Epidermal melanocyte (primary cell): ENCODE measurements around the gene HNRNPLL.
"Not testable (repeated sequence)": the region's sequence is repeated elsewhere in the genome, so short reads cannot be mapped to it uniquely, and the experiment has no call there.

Experiments used
- DNase-seq: peaks from one replicate; pipeline ENCODE4 v3.0.0; 2011; ENCODE audit warnings: low spot score; ENCODE audit not compliant: insufficient read length

The HNRNPLL gene

DNA sequence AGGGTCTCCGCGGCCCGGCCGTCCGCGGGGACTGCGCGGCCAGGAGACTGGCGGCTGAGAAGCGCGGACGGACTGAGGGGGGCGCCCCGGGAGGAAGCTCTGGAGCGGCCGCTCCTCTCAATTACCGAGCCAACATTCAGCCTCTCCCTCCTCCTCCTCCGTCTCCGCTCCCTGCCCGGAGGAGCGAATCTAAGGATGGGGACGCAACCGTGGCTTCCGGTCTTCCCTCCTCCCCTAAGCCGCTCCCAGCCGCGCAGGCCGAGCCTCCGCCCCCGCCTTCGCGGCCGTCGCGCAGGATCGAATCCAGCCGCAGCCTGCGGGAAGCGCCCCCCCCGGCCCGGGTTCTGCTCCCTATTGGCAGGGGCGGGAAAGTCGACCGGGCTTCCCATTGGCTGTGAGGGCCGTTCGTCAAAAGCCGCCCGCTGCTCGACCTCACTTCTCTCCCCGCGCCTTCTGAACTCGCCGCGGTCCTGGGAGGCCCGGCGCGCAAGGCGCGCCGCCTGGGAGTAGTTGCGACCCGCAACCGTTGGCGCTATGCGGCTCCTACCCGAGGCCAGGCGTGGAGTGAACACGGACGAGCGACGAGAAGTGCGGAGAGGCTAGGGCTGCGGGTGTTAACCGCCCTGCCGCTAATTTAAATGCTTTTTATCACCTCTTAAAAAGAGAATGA lies at the start of gene HNRNPLL:
HNRNPLL (minus strand) TSS at position 197 of the 670 bp plus-strand sequence. CDS start 302 bp downstream, outside the sequence.
- peak; percentile 90 for DNase-seq

DNA sequence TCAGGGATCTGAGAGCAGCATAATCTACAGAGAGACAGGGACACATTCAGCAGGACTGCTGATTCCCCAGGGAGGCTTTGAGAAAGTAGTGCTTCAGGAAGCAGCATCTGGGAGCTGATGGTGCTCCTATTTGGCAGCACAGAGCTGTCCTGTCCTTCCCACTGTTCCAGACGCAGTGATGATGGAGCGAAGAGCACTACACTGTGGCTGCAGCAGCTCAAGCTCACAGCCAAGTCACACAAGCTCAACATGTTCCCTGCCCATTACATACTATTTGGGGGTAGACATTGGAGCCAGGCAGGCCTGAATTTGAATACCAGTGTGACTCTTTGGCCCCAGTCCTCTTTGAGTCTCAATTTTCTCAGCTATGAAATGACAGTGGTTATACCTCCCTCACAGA lies 48.0 kb upstream of the HNRNPLL start:
- no peak for DNase-seq

DNA sequence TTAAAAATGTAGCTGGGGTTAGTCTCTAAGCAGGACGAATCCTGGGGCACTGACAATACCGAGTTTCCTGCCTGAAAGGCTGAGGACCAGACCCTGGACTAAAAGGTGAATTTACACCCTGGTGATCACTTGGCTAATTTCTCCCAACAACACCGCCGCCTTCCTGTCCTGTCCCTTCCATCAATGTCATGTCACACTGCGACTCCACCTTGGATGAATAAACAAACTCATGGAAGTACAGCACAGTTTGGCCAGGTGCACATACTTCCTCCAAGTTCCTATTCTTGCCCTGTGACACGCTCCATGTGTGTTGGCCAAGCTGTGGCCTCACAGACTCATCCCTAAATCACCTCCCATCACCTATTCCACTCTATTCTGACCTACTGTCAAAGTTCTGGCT lies 47.3 kb upstream of the HNRNPLL start:
- DNase-seq, result no peak

DNA sequence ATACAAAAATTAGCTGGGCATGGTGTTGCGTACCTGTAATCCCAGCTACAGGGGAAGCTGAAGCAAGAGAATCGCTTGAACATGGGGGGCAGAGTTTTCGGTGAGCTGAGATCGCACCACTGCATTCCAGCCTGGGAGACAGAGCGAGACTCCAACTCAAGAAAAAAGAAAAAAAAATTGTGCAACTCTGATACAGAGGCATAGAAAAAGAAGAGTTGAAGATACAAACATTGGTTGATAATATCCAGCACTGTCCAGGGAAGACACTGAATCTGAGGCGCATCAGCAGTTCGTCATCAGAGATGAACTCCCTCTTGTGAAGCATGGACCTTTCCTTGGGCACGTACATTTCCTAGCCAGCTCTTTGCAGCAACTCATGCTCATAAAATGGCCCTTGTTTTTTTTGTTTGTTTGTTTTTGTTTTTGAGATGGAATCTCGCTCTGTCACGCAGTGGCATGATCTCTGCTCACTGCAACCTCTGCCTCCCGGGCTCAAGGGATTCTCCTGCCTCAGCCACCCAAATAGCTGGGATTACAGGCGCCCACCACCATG lies 46.5 kb upstream of the HNRNPLL start:
- DNase-seq, result no peak

DNA sequence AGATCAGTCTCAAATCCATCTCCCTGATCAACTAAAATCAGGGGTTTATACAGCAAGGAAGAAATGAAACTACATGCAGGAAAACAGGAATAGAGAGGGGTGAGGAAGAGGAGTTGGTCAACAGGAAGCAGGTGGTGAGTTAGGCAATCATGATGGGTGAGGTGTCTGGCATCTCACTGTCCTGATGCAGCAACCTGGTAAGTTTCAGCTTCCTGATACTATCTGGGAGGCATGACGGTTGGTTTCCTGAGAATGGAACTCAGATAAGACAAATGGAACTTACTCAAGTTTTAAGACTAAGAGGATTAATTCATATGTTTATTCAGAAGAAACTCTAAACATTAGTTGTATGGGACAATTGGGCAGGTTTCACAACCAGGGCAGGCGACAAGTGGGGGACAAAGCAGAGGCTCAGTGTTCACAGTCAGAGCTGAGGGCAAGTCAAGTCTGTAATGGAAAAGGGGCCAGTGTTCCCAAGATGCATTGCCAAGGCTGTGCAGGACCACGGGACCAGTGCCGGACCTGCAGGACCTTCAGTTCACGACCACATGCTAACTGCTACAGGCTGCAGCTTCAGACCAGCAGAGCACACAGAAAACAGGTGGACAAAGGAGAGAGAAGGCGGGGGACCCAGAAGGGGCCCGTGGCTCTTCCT lies 45.5 kb upstream of the HNRNPLL start:
- no peak for DNase-seq

DNA sequence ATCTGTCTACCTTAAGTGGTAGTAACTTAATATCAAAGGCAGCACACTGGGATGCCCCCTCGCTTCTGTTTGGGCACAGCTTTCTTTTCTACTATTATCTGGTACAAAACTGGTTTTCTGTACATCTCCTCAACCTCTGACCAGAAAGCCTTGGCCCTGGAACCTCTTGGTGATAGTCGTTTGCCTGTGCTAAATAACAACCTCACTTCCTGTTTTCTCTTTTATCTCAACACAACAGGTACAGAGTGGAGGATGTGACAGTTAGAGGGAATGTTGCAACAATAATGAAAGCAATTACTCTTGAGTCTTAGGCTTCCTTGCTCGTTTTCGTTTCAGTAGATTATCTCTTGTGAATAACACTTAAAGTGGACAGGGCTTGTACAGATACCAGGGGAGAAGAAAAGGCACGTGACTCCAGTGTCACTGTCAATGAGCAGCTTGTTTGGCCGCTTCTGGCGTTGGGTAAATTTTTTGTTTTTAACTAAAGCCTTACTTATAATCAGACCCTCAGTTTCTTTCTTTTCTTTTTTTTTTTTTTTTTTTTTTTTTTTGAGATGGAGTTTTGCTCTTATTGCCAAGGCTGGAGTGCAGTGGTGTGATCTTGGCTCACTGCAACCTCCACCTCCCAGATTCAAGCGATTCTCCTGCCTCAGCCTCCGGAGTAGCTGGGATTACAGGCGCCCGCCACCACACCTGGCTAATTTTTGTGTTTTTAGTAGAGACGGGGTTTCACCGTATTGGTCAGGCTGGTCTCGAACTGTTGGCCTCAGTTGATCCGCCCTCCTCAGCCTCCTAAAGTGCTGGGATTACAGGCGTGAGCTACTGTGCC lies 41.2 kb upstream of the HNRNPLL start:
- DNase-seq, result not testable (repeated sequence)

DNA sequence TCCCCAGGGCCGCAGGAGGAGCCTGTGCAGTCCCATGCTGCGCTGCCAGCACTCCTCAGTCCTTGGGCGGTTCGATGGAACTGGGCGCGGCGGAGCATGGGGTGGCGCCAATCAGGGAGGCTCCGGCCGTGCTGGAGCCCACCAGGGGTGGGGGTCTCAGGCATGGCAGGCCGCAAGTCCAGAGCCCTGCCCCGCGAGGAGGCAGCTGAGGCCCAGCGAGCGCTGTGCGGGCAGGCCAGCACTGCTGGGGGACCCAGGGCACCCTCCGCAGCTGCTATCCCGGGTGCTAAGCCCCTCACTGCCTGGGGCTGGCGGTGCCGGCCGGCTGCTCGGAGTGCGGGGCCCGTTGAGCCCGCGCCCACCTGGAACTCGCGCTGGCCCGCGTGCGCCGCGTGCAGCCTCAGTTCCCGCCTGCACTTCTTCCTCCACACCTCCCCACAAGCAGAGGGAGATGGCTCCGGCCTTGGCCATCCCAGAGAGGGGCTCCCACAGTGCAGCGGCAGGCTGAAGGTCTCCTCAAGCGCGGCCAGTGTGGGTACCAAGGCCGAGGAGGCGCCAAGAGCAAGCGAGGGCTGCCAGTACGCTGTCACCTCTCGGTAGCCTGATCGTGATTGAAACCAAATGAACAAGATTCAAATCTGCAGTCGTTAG lies 40.4 kb upstream of the HNRNPLL start:
- no peak for DNase-seq

DNA sequence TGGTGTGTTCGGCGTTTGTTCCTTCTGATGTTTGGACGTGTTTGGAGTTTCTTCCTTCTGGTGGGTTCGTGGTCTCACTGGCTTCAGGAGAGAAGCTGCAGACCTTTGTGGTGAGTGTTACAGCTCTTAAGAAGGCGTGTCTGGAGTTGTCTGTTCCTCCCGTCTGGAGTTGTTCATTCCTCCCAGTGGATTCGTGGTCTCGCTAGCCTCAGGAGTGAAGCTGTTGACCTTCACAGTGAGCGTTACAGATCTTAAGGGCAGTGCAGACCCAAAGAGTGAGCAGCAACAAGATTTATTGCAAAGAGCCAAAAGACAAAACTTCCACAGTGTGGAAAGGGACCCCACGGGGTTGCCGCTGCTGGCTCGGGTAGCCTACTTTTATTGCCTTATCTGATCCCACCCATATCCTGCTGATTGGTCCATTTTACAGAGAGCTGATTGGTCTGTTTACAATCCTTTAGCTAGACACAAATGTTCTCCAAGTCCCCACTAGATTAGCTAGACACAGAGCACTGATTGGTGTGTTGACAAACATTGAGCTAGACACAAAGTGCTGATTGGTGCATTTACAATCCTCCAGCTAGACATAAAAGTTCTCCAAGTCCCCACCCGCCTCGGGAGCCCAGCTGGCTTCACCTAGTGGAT lies 39.8 kb upstream of the HNRNPLL start:
- not testable (repeated sequence) for DNase-seq

DNA sequence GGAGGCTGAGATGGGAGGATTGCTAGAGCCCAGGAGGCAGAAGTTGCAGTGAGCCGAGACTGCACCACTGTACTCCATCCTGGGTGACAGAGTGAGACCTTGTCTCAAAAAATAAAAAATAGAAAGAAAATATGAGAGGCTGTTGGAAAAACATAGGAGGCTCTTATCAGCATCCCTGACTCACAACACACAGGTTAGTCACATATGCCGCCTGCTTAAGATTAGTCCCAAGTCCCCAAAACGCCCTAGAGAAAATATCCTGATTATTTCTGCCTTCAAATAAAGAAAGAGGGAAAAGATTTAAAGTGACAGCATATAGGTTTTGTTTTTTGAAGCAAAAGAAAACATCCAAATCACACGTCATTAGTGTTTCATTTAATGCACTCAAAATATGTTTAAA lies 33.3 kb upstream of the HNRNPLL start:
- no peak for DNase-seq

DNA sequence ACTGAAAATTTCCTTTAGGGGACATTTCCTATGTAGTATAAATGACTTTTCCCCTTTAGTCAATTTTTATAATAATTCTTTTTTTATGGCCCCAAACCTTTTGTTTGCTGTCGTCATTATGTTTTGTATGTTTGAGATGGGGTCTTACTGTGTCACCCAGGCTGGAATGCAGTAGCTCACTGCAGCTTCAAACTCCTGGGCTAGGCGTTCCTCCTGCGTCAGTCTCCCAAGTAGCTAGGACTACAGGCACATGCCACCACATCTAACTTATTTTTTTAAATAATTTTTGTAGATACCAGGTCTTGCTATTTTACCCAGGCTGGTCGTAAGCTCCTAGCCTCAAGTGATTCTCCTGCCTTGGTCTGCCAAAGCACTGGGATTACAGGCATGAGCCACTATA lies 32.4 kb upstream of the HNRNPLL start:
- DNase-seq, result no peak

DNA sequence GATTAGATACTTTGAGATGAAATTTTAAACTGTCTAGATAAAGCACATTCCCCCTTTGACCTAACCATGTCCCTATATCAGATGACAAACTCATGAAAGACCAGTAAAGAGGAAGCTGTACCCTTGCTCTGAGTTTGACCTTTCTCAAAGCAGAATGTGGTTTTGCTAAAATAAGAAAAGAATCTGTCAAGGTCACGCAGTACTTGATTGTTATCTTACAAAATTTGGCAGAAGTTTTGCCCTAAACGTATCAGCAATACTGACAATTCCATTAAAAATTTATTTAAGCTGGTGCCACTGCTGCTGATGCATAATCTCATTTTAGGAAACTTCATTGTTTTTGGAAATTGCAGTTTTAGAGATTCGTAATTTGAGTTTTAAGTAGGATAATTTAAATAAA lies 32.0 kb upstream of the HNRNPLL start:
- no peak for DNase-seq

DNA sequence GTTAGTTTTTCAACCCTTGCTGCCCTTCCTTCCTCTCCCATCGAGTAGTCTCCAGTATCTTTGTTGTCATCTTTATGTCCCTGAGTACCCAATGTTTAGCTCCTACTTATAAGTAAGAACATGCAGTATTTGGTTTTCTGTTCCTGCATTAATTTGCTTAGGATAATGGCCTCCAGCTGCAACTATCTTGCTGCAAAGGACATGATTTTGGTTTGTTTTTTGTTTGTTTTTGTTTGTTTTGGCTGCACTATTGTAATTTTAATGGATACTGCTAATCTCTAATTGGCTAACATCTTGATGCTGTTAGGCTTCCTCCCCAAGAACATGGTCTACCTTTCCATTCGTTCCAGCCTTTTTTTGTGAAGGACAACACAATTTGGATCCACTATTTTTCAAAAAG lies 31.2 kb upstream of the HNRNPLL start:
- no peak for DNase-seq

DNA sequence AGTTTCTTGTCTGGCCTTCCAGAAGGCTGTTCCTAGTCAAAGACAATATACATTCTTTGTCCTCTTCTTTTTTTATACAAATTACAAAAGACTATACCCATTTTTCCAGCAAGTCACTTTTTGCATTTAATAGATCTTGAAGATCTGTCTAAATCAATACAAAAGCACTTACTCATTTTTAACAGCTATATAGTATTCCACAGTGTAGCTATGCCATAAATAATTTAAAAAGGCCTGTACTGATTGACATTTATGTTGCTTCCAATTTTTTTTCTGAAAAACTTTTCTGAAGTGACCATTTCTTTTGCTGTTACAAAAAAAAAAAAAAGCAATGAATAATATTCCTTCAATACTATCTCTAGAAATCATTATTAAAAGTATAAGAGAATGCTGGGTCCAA lies 30.3 kb upstream of the HNRNPLL start:
- no peak for DNase-seq

DNA sequence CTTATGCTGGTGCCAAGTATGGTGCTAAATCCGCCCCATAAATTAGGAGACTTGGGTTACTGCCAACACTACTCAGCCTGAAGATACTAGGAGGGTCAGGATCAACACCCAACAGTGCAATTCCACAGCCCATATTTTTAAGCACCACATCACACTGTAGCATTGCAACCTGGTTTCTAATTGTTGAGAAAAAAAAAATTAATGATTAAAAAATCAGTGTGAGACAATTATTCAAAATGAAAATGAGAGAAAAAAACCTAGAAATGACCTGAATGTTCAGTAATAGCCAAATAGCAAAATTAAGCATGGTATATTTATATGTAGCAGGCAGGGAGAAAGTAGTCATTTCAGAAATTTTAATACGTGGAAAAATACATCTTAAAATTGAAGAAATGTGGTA lies 29.2 kb upstream of the HNRNPLL start:
- no peak for DNase-seq

DNA sequence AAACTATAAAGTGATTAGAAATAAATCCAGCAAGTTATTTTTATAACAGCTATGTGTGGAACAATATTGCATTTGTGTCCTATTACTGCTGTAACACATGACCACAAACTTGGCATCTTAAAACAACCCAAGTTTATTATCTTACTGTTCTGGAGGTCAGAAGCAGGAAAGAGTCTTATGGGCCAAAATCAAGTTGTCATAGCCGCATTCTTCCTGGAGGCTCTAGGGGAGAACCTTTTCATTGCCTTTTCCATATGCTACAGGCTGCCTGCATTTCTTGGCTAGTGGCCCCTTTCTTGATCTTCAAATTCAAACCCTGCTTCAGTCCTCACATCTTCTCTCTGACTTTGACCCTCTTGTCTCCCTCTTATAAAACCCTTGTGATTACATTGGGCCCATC lies 27.0 kb upstream of the HNRNPLL start:
- no peak for DNase-seq

DNA sequence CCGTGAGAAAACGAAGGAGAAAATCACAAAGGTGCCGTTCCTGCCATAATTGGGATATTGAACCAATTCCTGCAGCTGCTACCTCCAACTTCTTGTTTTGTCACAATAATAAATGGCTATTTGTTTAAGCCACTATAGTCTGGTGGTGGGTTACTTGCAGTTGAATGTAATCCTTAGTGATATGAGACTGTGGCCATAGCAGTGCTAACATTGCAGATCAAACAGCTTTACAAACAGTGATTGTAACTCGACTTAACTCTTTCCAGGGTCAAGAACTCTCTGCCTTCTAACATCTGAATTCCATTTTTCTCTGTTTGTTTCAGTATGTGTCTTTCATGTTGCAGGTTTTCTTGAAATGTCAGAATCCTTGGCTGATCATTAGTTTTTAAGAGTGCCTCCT lies 24.7 kb upstream of the HNRNPLL start:
- DNase-seq, result no peak

DNA sequence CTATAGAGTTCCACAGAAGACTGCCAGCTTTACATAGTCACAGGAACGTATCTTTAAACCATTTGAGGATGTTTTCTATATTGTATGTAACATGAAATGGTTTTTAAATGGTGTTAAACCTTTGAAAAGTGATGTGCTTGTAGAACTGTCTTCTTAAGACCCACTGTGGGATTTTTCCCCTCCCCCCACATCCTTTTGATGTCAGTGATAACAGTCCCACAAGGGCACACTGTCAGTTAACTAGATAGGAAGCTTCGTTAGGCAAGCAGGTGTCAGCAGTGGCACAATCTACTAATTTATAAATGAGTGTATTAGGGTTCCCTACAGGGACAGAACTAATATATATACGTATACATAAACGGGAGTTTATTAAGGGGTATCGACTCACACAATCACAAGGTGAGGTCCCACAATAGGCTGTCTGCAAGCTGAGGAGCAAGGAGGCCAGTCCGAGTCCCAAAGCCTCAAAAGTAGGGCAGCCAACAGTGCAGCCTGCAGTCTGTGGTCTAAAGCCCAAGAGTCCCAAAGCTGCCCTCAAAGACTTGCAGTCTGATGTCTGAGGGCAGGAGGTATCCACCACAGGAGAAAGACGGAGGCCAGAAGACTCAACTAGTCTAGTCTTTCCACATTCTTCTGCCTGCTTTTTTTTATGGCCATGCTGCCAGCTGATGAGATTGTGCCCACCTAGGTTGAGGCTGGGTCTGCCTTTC lies 23.8 kb upstream of the HNRNPLL start:
- no peak for DNase-seq

DNA sequence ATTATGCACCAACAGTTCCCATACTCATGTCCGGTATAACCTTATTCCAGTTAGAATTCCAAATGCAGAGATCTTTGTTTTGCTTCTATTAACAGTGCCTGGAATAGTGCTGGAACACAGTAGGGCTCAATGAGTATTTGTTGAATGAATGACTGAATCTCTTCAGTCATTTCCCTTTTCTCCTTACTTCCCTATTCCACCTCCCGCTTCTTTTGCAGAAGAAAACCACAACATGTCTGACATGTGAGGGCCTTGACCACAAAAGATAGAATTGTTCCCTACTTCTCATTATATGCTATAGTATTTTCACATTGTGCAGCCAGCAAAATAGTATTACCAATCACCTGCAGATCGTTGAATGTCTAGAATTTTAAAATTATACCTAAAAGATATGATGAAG lies 19.5 kb upstream of the HNRNPLL start:
- DNase-seq, result no peak

DNA sequence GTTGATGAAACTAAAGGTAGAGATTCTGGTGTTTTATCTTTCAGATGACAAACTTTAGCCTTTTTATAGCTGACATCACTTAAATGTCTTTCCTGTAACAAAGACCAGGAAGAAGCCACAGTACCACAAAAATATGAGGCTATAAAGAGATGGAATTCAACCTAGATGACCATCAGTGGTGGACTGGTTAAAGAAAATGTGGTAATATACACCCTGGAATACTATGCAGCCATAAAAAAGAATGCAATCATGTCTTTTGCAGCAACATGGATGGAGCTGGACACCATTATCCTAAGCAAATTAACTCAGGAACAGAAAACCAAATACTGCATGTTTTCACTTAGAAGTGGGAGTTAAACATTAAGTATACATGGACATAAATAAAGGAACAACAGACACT lies 18.3 kb upstream of the HNRNPLL start:
- no peak for DNase-seq

DNA sequence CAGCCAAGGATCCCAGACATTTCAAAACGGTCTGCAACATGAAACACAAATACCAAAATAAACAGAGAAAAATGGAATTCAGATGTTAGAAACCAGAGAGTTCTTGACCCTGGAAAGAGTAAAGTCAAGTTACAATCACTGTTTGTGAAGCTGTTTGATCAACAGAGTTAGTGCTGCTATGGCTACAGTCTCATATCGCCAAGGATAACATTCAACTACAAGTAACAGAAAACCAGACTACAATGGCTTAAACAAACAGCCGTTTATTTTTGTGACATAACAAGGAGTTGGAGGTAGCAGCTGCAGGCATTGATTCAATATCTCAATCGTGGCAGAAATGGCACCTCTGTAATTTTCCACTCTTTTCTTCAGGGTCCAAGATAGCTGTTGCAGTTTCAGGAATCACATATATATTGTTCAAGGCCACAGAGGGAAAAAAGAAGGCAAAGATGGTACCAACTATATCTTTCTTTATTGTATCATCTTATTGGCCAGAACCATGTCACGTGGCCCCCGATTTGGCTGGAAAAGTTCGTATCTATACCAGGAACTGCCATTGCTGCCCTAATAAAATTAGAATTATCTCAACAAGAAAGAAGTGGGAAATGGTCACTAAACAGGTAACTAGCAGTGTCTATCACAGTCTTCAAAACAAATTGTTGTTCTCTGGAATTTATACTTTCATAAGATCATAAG lies 17.7 kb upstream of the HNRNPLL start:
- no peak for DNase-seq
